ENCODE data around the gene ZC3H18. TPM values are rescaled to one million over a fixed set of nuclear protein-coding genes. Genes with fewer than 3 reads are reported as not detected.

The ZC3H18 gene
- total RNA-seq, 4 donors from 2014 or later: 19.7 to 52.2 (median 28.1) TPM

DNA sequence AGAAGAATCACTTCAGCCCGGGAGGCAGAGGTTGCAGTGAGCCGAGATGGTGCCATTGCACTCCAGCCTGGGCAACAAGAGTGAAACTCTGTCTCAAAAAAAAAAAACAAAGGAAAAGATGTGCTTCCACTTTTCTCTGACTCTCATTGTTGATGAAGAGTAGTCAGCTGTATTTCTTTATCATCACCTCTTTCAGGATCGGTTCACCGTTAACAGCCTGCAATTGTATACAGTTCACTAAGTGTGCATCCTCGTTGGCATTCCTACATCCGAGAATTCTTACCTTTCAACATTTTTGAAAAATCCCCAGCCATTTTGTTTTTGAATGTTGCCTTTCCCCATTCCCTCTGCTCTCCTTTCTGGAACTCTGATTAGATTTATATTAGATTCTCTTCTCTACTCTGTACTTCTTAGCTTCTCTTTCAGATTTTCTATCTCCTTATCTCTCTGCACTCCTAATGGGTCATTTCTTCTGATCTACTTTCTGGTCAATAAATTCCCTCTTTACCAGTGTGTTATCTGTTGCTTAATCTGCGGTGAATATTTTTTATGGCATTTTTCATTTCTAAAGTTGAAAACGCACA is 26.9 kb upstream of the ZC3H18 start:
- Histone ChIP-seq H3K9me3 (peaks cover 0 to 31% (median 10%) of the 10 kb centered on the region in 4 donors), H3K4me3 (no peak overlapping the region), H3K36me3 (no peaks in the 10 kb centered on the region), H3K27me3 (peaks cover 0 to 49% of the 10 kb centered on the region in 2 donors), H3K4me1 (peaks cover 0 to 8% (median 0%) of the 10 kb centered on the region in 4 donors), H3K27ac (no peak overlapping the region)
- TF ChIP-seq, protein P1, sequence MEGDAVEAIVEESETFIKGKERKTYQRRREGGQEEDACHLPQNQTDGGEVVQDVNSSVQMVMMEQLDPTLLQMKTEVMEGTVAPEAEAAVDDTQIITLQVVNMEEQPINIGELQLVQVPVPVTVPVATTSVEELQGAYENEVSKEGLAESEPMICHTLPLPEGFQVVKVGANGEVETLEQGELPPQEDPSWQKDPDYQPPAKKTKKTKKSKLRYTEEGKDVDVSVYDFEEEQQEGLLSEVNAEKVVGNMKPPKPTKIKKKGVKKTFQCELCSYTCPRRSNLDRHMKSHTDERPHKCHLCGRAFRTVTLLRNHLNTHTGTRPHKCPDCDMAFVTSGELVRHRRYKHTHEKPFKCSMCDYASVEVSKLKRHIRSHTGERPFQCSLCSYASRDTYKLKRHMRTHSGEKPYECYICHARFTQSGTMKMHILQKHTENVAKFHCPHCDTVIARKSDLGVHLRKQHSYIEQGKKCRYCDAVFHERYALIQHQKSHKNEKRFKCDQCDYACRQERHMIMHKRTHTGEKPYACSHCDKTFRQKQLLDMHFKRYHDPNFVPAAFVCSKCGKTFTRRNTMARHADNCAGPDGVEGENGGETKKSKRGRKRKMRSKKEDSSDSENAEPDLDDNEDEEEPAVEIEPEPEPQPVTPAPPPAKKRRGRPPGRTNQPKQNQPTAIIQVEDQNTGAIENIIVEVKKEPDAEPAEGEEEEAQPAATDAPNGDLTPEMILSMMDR (IDR thresholded peaks at IDR 0.05): no peak
- TF ChIP-seq POLR2A (IDR thresholded peaks at IDR 0.05): no peak
- TF ChIP-seq EP300 (IDR thresholded peaks at IDR 0.05): no peak
- WGBS, 2 donors: 77 to 89% methylated on average over 8 of the region's 8 CpGs
- DNase-seq (ENCODE audit: low spot score in 2 of 2): no peak

DNA sequence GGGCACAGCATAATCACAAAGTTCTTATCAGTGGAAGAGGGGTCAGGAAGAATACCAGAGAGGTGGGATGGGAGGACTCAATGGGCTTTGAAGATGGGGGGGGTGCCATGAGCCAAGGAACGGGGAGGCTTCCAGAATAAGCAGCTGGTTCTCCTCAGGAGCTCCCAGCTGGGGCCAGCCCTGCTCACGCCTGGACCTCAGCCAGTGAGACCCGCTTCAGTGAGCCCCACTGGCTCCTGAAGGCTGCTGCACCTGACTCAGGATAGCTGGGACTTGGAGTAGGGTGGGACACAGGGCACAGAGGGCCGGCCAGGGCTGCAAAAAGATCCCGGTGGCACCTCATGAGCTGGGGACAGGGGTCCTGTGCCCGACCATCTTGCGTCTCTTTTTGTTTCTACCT is 24.4 kb upstream of the ZC3H18 start:
- 72 to 83% methylated on average over 7 of the region's 7 CpGs for WGBS, 2 donors
- TF ChIP-seq, protein P1 (IDR thresholded peaks at IDR 0.05): no peak
- TF ChIP-seq EP300 (IDR thresholded peaks at IDR 0.05): no peak
- TF ChIP-seq POLR2A (IDR thresholded peaks at IDR 0.05): no peak

DNA sequence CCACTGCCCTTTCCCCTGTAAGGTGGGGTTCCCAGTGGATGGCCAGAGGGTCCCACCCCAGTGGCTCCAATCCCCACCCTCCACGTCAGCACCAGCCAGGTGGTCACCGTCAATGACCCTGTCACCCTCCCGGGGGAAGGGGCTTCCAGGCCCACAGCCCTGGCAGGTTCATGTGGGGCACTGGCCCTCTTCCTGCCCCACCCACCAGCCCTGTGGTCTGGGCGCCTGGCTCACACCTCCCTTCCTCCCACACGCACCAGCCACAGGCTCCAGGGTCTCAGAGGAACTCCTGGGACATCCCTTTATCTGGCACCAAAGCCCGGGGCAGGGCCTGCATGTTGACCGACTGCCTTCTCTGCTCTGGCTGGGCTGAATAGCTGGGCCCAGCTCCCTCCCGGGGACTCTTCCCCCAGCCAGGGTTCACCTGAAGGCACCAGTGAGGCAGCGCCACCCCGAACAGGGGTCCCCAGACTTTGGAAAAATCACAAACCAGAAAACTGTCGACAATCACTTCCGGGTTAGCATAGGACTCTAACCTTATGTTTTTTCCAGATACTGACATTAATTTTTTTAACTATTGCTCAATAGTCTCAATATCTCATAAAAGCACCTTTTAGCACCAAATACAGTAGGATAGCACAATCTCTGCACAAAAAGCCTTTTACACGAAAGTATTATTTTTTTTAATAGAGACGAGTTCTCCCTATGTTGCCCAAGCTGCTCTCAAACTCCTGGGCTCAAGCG is 21.9 kb upstream of the ZC3H18 start:
- WGBS, 2 donors: 62 to 83% methylated on average over 8 to 15 of the region's 15 CpGs
- Histone ChIP-seq H3K4me1 (peaks cover 0 to 11% (median 2%) of the 10 kb centered on the region in 4 donors), H3K36me3 (no peaks in the 10 kb centered on the region), H3K4me3 (no peak overlapping the region), H3K9me3 (peaks cover 0 to 18% (median 4%) of the 10 kb centered on the region in 4 donors), H3K27me3 (peaks cover 0 to 25% of the 10 kb centered on the region in 2 donors), H3K27ac (no peak overlapping the region)
- no peak for TF ChIP-seq EP300 (IDR thresholded peaks at IDR 0.05)
- TF ChIP-seq, protein P1 (IDR thresholded peaks at IDR 0.05): no peak
- no peak for TF ChIP-seq POLR2A (IDR thresholded peaks at IDR 0.05)
- DNase-seq (ENCODE audit: low spot score in 2 of 2): no peak

More for the DNA sequence above, 24.4 kb upstream of the ZC3H18 start:
- Histone ChIP-seq H3K4me3 (no peak overlapping the region), H3K9me3 (peaks cover 0 to 31% (median 10%) of the 10 kb centered on the region in 4 donors), H3K27me3 (peaks cover 0 to 28% of the 10 kb centered on the region in 2 donors), H3K27ac (no peak overlapping the region), H3K4me1 (peaks cover 0 to 10% (median 2%) of the 10 kb centered on the region in 4 donors), H3K36me3 (no peaks in the 10 kb centered on the region)
- DNase-seq (ENCODE audit: low spot score in 2 of 2): no peak

DNA sequence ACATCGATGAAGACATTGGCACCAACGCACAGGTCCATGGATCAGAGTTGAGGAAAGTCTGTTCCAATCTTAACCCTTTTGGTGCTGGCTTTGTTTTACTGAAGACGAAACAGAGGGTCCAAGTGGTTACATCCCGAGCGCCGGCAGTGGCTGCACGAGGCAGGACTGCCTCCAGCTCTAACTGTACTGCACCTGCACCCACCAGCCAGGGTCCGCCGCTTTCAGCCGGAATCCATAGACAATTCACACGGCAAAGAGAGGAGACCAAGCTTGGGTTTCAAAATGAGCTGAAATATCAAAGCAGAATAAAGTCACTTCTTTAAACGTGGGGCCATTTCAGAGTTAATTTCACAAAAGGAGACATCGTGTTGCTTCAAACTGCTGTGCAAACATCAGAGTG is 21.2 kb upstream of the ZC3H18 start:
- WGBS, 2 donors: 77 to 78% methylated on average over 13 of the region's 13 CpGs
- Histone ChIP-seq H3K4me3 (no peak overlapping the region), H3K9me3 (peaks cover 0 to 11% (median under 1%) of the 10 kb centered on the region in 4 donors), H3K4me1 (peaks cover 0 to 11% (median 2%) of the 10 kb centered on the region in 4 donors), H3K36me3 (no peaks in the 10 kb centered on the region), H3K27me3 (peaks cover 0 to 29% of the 10 kb centered on the region in 2 donors), H3K27ac (no peak overlapping the region)
- TF ChIP-seq EP300 (IDR thresholded peaks at IDR 0.05): no peak
- TF ChIP-seq, protein P1 (IDR thresholded peaks at IDR 0.05): no peak
- TF ChIP-seq POLR2A (IDR thresholded peaks at IDR 0.05): no peak
- no peak for DNase-seq (ENCODE audit: low spot score in 2 of 2)
